K562 (cell line): ENCODE results near the gene TPO. TPM values are rescaled to one million over a fixed set of nuclear protein-coding genes. Genes with fewer than 3 reads are reported as not detected.

ENCODE experiments used
- ATAC-seq: fragments of 200-7000 bp; cut with Tn5 transposase; 3 replicates; pipeline ENCODE4 v1.9.1; 2020; ENCODE audit warnings: moderate library complexity
- BruUV-seq: library from RNA; stranded (reverse); fragments of 400-500 nt; replicated peaks from 2 replicates; lab custom pipeline; 2021; lab: Mats Ljungman, UMichigan
- CTCF ChIA-PET: fragments of 300-600 bp; formaldehyde crosslinking; extraction: SDS; loops from one replicate; lab custom pipeline; 2021; ENCODE audit warnings: low intra/inter-chr PET ratio; lab: Yijun Ruan, JAX
- POLR2A ChIA-PET: fragments of 300-600, 350-650 bp; sonication (Branson Sonifier 250); formaldehyde crosslinking; extraction: SDS; loops from one replicate; lab custom pipeline; 2021; ENCODE audit warnings: antibody characterized with exemption, inconsistent platforms; lab: Yijun Ruan, JAX
- DNase-seq, 4 experiments: peaks; one replicate each; pipeline versions ENCODE4 v3.0.0 to v3.0.0-alpha.2; 2011 to 2018; ENCODE audit warnings: low spot score in 3 of 4, mixed read lengths in 3 of 4; ENCODE audit errors: extremely low read depth in 1 of 4
- FAIRE-seq: peaks from 2 replicates; lab custom pipeline; 2011; peaks lifted over from hg19 to GRCh38; lab: Jason Lieb, UNC
- H2AFZ ChIP-seq: 2 replicates; pipeline ENCODE4 v1.6.0; 2011; ENCODE audit warnings: low read depth, low read length, control low read depth, inconsistent platforms
- H3K27ac ChIP-seq: fragments of 200-600 bp; 3 replicates; pipeline ENCODE4 v1.8.0; 2011; ENCODE audit warnings: low read depth, mild to moderate bottlenecking, control low read depth, inconsistent platforms, low read length, moderate library complexity, mixed read lengths; ENCODE audit errors: extremely low read depth
- H3K27me3 ChIP-seq, 2 experiments: fragments of 300-600 bp in 1 of 2; 2 replicates in 1 of 2; 3 replicates in 1 of 2; pipeline versions ENCODE4 v1.6.0 to v1.8.0; 2011; ENCODE audit warnings: inconsistent platforms in 2 of 2, low read length in 2 of 2, mild to moderate bottlenecking in 1 of 2, mixed read lengths in 1 of 2, moderate library complexity in 1 of 2; ENCODE audit not compliant: control insufficient read depth in 2 of 2, insufficient read depth in 2 of 2
- H3K36me3 ChIP-seq: fragments of 300-600 bp; 3 replicates; pipeline ENCODE4 v1.8.0; 2011; ENCODE audit warnings: mild to moderate bottlenecking, low read length, inconsistent platforms; ENCODE audit not compliant: control insufficient read depth, insufficient read depth
- H3K4me1 ChIP-seq, 2 experiments: fragments of 200-600 bp in 1 of 2; replicated peaks in 1 of 2; 2 replicates in 1 of 2; 3 replicates in 1 of 2; pipeline versions ENCODE4 v1.5.1 to v1.8.0; 2011; ENCODE audit warnings: inconsistent platforms in 2 of 2, low read length in 2 of 2, mild to moderate bottlenecking in 1 of 2, mixed read lengths in 1 of 2, moderate library complexity in 1 of 2; ENCODE audit not compliant: control insufficient read depth in 2 of 2, insufficient read depth in 2 of 2
- H3K4me2 ChIP-seq: 2 replicates; pipeline ENCODE4 v1.6.1; 2011; ENCODE audit warnings: low read length, control low read depth, inconsistent platforms, mixed read lengths; ENCODE audit not compliant: insufficient read depth
- H3K4me3 ChIP-seq: fragments of 200-600 bp; sonication (generic), shearing (Covaris generic); 2 replicates; pipeline ENCODE4 v1.5.1; 2016; ENCODE audit warnings: control low read depth, inconsistent platforms
- H3K79me2 ChIP-seq: fragments of 200-600 bp; 3 replicates; pipeline ENCODE4 v1.8.0; 2011; ENCODE audit warnings: low read length, inconsistent platforms; ENCODE audit not compliant: control insufficient read depth, insufficient read depth
- H3K9ac ChIP-seq, 2 experiments: 2 replicates each; pipeline versions ENCODE4 v1.6.0 to v1.6.1; 2011; ENCODE audit warnings: low read depth in 2 of 2, low read length in 2 of 2, control low read depth in 1 of 2, inconsistent platforms in 1 of 2, mild to moderate bottlenecking in 1 of 2, mixed read lengths in 1 of 2; ENCODE audit not compliant: insufficient read depth in 1 of 2
- H3K9me1 ChIP-seq: one replicate; pipeline ENCODE4 v1.6.0; 2011; ENCODE audit warnings: inconsistent platforms, mild to moderate bottlenecking, low read length, moderate library complexity; ENCODE audit not compliant: control insufficient read depth, insufficient read depth
- H3K9me3 ChIP-seq: replicated peaks from 2 replicates; pipeline ENCODE4 v1.5.1; 2011; ENCODE audit warnings: low read depth, low read length, inconsistent platforms; ENCODE audit not compliant: control insufficient read depth, insufficient read depth
- H4K20me1 ChIP-seq: replicated peaks from 2 replicates; pipeline ENCODE4 v1.6.1; 2011; ENCODE audit warnings: low read length, inconsistent platforms, mixed read lengths; ENCODE audit not compliant: control insufficient read depth, insufficient read depth
- BCOR ChIP-seq: fragments of 450-650 bp; IDR thresholded peaks from 2 replicates; pipeline ENCODE4 v1.6.1; 2016
- BDP1 ChIP-seq: IDR thresholded peaks from 3 replicates; pipeline ENCODE4 v1.6.1; 2011; ENCODE audit not compliant: insufficient read length, insufficient read depth
- CBX1 ChIP-seq: sonication (generic); IDR thresholded peaks from 2 replicates; pipeline ENCODE4 v1.6.1; 2016; ENCODE audit warnings: antibody characterized with exemption, low read depth, mild to moderate bottlenecking
- HEY1 ChIP-seq: fragments of 250-450 bp; sonication (Bioruptor Pico); IDR thresholded peaks from 2 replicates; pipeline ENCODE4 v1.5.0; 2020; ENCODE audit warnings: mild to moderate bottlenecking, moderate library complexity, borderline replicate concordance
- IFI16 ChIP-seq: fragments of 250-450 bp; sonication (Bioruptor Pico); IDR thresholded peaks from 2 replicates; pipeline ENCODE4 v2.1.2; 2022; ENCODE audit warnings: mild to moderate bottlenecking, inconsistent platforms
- IRF1 ChIP-seq: sonication (generic); formaldehyde crosslinking; IDR thresholded peaks from 2 replicates; pipeline ENCODE4 v1.8.0; 2022; ENCODE audit warnings: missing genetic modification reagents, mild to moderate bottlenecking, borderline replicate concordance
- MCM7 ChIP-seq, 2 experiments: fragments of 450-650 bp; IDR thresholded peaks; 2 replicates each; pipeline ENCODE4 v1.6.1; 2016 to 2018
- NFATC3 ChIP-seq: fragments of 450-650 bp; IDR thresholded peaks from 2 replicates; pipeline ENCODE4 v1.6.1; 2017; ENCODE audit warnings: mild to moderate bottlenecking
- POLR2B ChIP-seq: fragments of 450-650 bp; IDR thresholded peaks from 2 replicates; pipeline ENCODE4 v1.6.1; 2018; ENCODE audit warnings: low read depth; ENCODE audit not compliant: partially characterized antibody
- SMAD1 ChIP-seq: fragments of 150-350 bp; IDR thresholded peaks from 2 replicates; pipeline ENCODE4 v1.6.1; 2014; ENCODE audit warnings: low read length, low read depth; ENCODE audit not compliant: partially characterized antibody
- STAT5B ChIP-seq: fragments of 250-450 bp; sonication (Bioruptor Pico); IDR thresholded peaks from 2 replicates; pipeline ENCODE4 v1.8.0; 2021; ENCODE audit warnings: mild to moderate bottlenecking, inconsistent platforms
- THRB ChIP-seq: fragments of 450-650 bp; formaldehyde crosslinking; conservative IDR thresholded peaks from 2 replicates; pipeline ENCODE4 v1.4.0; 2022; ENCODE audit warnings: mild to moderate bottlenecking, missing genetic modification characterization
- TRIM24 ChIP-seq, 2 experiments: fragments of 450-650 bp; IDR thresholded peaks; 2 replicates each; pipeline ENCODE4 v1.6.1; 2016
- ZNF124 ChIP-seq: sonication (generic); formaldehyde crosslinking; IDR thresholded peaks from 2 replicates; pipeline ENCODE4 v1.8.1; 2022; ENCODE audit warnings: missing genetic modification reagents
- ZNF3 ChIP-seq: fragments of 250-450 bp; sonication (Bioruptor Pico); IDR thresholded peaks from 2 replicates; pipeline ENCODE4 v1.5.0; 2021; ENCODE audit warnings: mild to moderate bottlenecking, moderate library complexity
- ZNF311 ChIP-seq: fragments of 250-450 bp; sonication (Bioruptor Pico); IDR thresholded peaks from 2 replicates; pipeline ENCODE4 v1.4.0; 2020; ENCODE audit warnings: mild to moderate bottlenecking, moderate library complexity
- ZNF347 ChIP-seq: fragments of 450-650 bp; formaldehyde crosslinking; IDR thresholded peaks from 2 replicates; pipeline ENCODE4 v1.4.0; 2020; ENCODE audit warnings: low read depth, mild to moderate bottlenecking, moderate library complexity
- ZNF696 ChIP-seq: fragments of 250-450 bp; sonication (Bioruptor Pico); conservative IDR thresholded peaks from 2 replicates; pipeline ENCODE4 v1.4.0; 2020; ENCODE audit warnings: mild to moderate bottlenecking, moderate library complexity
- ZNF785 ChIP-seq: fragments of 250-450 bp; sonication (Bioruptor Pico); IDR thresholded peaks from 2 replicates; pipeline ENCODE4 v1.4.0; 2020; ENCODE audit warnings: mild to moderate bottlenecking
- WGBS: fragments of 100-300 bp; shearing (Covaris generic); methylation state at CpG from one replicate; pipeline ENCODE4 v1.1.6; 2016; ENCODE audit warnings: low coverage, mixed read lengths; ENCODE audit not compliant: insufficient coverage; ENCODE audit errors: missing lambda C conversion rate; 5-methylcytosine and 5-hydroxymethylcytosine counted together
- in situ Hi-C: fragments of 300-500 bp; cut with MboI; formaldehyde crosslinking; loops from 4 replicates; pipeline ENCODE4 v1.15.0; 2018; ENCODE audit warnings: inconsistent platforms, mixed read lengths
- intact Hi-C: fragments of 100-400 bp; cut with micrococcal nuclease; formaldehyde crosslinking; loops from 2 replicates; pipeline ENCODE4 v1.14.2; 2022
- polyA plus RNA-seq, 8 experiments: library from polyadenylated mRNA; depleted of rRNA in 4 of 8; stranded (reverse) in 5 of 8; unstranded in 3 of 8; fragments of >200 nt; fragmentation: Nextera tagmentation in 2 of 8; fragmentation: Illumina TruSeq in 1 of 8; extraction: Ambion mirVana in 2 of 8; extraction: Trizol in 1 of 8; gene quantifications; 2 replicates each; pipeline versions ENCODE4 v1.2.1 to v1.2.3, GENCODE V29; 2011 to 2014; ENCODE audit warnings: inconsistent platforms in 1 of 8, missing spikeins in 1 of 8
- total RNA-seq, 7 experiments: library from RNA; depleted of rRNA in 6 of 7; stranded (reverse); fragments of >200 nt in 6 of 7; fragmentation: Illumina TruSeq in 2 of 7; extraction: Trizol in 2 of 7; gene quantifications; 2 replicates each; pipeline versions ENCODE4 v1.2.1 to v1.2.3, GENCODE V29; 2011 to 2021; ENCODE audit warnings: low replicate concordance in 1 of 7

The TPO gene
- total and polyA plus RNA-seq, 9 of the 15 experiments (the other 6 are each of a cell fraction or from before 2014, with no cell fraction given): not detected

- FAIRE-seq (no peak), ATAC-seq (no peak), DNase-seq (no peak)
- POLR2A ChIA-PET: no interaction called here
- Histone ChIP-seq H3K79me2 (no peaks in the 10 kb centered on the region), H3K36me3 (no peaks in the 10 kb centered on the region), H3K4me3 (no peak overlapping the region), H3K9me1 (no peaks in the 10 kb centered on the region), H2AFZ (no peak overlapping the region), H3K27me3 (peaks cover 0 to 14% of the 10 kb centered on the region in 2 experiments; a peak in 1 of 5 replicates), H3K27ac (no peak overlapping the region), H4K20me1 (0 out of 2 replicates have a peak, but pooled peaks cover 6% of the 10 kb centered on the region), H3K4me1 (no peaks in the 10 kb centered on the region), H3K9me3 (no peaks in the 10 kb centered on the region), H3K4me2 (no peak overlapping the region), H3K9ac (no peak overlapping the region)
- 0% methylated on average over 2 of the region's 2 CpGs for WGBS
- CTCF ChIA-PET: no interaction called here
- intact Hi-C loops (no loop called here), in situ Hi-C loops (no loop called here)
- no TSS peak for BruUV-seq
- TF ChIP-seq CBX1: no peak
- TF ChIP-seq THRB (CRISPR knock-in tag): no peak
- no peak for TF ChIP-seq IRF1 (CRISPR knock-in tag)
- TF ChIP-seq ZNF347 (CRISPR knock-in tag): no peak
- TF ChIP-seq MCM7 (IDR thresholded peaks at IDR 0.05): no peak
- no peak for TF ChIP-seq STAT5B (CRISPR knock-in tag)
- no peak for TF ChIP-seq TRIM24 (IDR thresholded peaks at IDR 0.05)
- no peak for TF ChIP-seq BCOR
- no peak for TF ChIP-seq BDP1
- TF ChIP-seq ZNF124 (CRISPR knock-in tag): no peak
- TF ChIP-seq ZNF3: no peak
- no peak for TF ChIP-seq NFATC3
- no peak for TF ChIP-seq HEY1 (CRISPR knock-in tag)
- no peak for TF ChIP-seq IFI16
- no peak for TF ChIP-seq ZNF311 (CRISPR knock-in tag)
- TF ChIP-seq ZNF696: no peak
- no peak for TF ChIP-seq ZNF785 (CRISPR knock-in tag)
- no peak for TF ChIP-seq POLR2B
- TF ChIP-seq SMAD1: no peak
Observed at GRCh38 chr2:1430491-1430890, 17.2 kb downstream of the TPO start.
